Thoracic aorta (tissue), 2 donors: ENCODE data around the gene PTPRN2. TPM values are rescaled to one million over a fixed set of nuclear protein-coding genes. Genes with fewer than 3 reads are reported as not detected.

ENCODE experiments used
- ATAC-seq: fragments of 150-250 bp; one replicate; pipeline ENCODE4 v1.8.0; 2017; ENCODE audit warnings: low read depth; ENCODE audit not compliant: insufficient number of reproducible peaks, low FRiP score
- DNase-seq: peaks from one replicate; pipeline ENCODE4 v3.0.0-alpha.2; 2020; ENCODE audit warnings: low spot score
- H3K27ac ChIP-seq, 2 donors: fragments of 200-600 bp; sonication (generic); 1 replicate in 1 of 2; 2 replicates in 1 of 2; pipeline ENCODE4 v1.5.1; 2016; ENCODE audit warnings: mild to moderate bottlenecking in 2 of 2, moderate library complexity in 2 of 2
- H3K27me3 ChIP-seq: fragments of 200-600 bp; sonication (generic); replicated peaks from 2 replicates; pipeline ENCODE4 v1.6.0; 2016; ENCODE audit warnings: mild to moderate bottlenecking; ENCODE audit not compliant: insufficient read depth
- H3K36me3 ChIP-seq: fragments of 200-600 bp; sonication (generic); one replicate; pipeline ENCODE4 v1.5.1; 2016
- H3K4me1 ChIP-seq, 2 donors: fragments of 200-600 bp; sonication (generic); 1 replicate in 1 of 2; 2 replicates in 1 of 2; pipeline versions ENCODE4 v1.5.1 to v1.6.0; 2016; ENCODE audit warnings: low read depth in 2 of 2, mild to moderate bottlenecking in 1 of 2; ENCODE audit not compliant: control insufficient read depth in 1 of 2
- H3K4me3 ChIP-seq: fragments of 200-600 bp; sonication (generic); 2 replicates; pipeline ENCODE4 v1.5.1; 2016; ENCODE audit warnings: mild to moderate bottlenecking
- H3K9me3 ChIP-seq: fragments of 200-600 bp; sonication (generic); 2 replicates; pipeline ENCODE4 v1.5.1; 2016
- CTCF ChIP-seq: fragments of 200-600 bp; sonication (generic); IDR thresholded peaks from one replicate; pipeline ENCODE4 v1.5.1; 2019; ENCODE audit warnings: antibody characterized with exemption
- total RNA-seq, 2 donors: library from RNA; depleted of rRNA; stranded (reverse); fragments of >200 nt; gene quantifications; one replicate each; pipeline versions ENCODE4 v1.1.0 to v1.2.3, GENCODE V29; 2016

PTPRN2 gene
- total RNA-seq, 2 donors from 2014 or later = 2.2 to 3.1 TPM

- H3K4me1 ChIP-seq = no peaks in the 10 kb centered on the region
- TF ChIP-seq CTCF = no peak
- no peak for DNase-seq
- H3K27me3 ChIP-seq = no peaks in the 10 kb centered on the region
- H3K27ac ChIP-seq = no peak overlapping the region
- no peaks in the 10 kb centered on the region for H3K36me3 ChIP-seq
- no peak for ATAC-seq
- no peaks in the 10 kb centered on the region for H3K9me3 ChIP-seq
- H3K4me3 ChIP-seq = no peak overlapping the region
Observed at GRCh38 chr7:158327012-158327411, 260.6 kb downstream of the PTPRN2 start.

- Histone ChIP-seq H3K36me3 (no peaks in the 10 kb centered on the region), H3K4me3 (no peak overlapping the region), H3K9me3 (no peaks in the 10 kb centered on the region), H3K27ac (no peak overlapping the region), H3K27me3 (no peaks in the 10 kb centered on the region), H3K4me1 (no peaks in the 10 kb centered on the region)
- no peak for TF ChIP-seq CTCF
- DNase-seq (no peak), ATAC-seq (no peak)
Observed at GRCh38 chr7:158325530-158326381, 261.9 kb downstream of the PTPRN2 start.

GRCh38 chr7:158324397-158325360 is 262.9 kb downstream of the PTPRN2 start:
- no peak for ATAC-seq
- Histone ChIP-seq H3K4me1 (no peaks in the 10 kb centered on the region), H3K27me3 (no peaks in the 10 kb centered on the region), H3K4me3 (no peak overlapping the region), H3K36me3 (no peaks in the 10 kb centered on the region), H3K9me3 (no peaks in the 10 kb centered on the region), H3K27ac (no peak overlapping the region)
- no peak for DNase-seq
- no peak for TF ChIP-seq CTCF

- Histone ChIP-seq H3K27ac (no peak overlapping the region), H3K36me3 (no peaks in the 10 kb centered on the region), H3K9me3 (no peaks in the 10 kb centered on the region), H3K27me3 (no peaks in the 10 kb centered on the region), H3K4me1 (no peaks in the 10 kb centered on the region), H3K4me3 (no peak overlapping the region)
- no peak for ATAC-seq
- TF ChIP-seq CTCF = no peak
- DNase-seq = no peak
Observed at GRCh38 chr7:158323741-158324396, 263.8 kb downstream of the PTPRN2 start.
